ENCODE data around the gene ERAL1.
A peak's percentile ranks its signal among the peaks of the same experiment; 100 is the strongest.

The ERAL1 gene

GRCh38 chr17:28880572-28880945, 25.7 kb downstream of the ERAL1 start:
- no peak for DNase-seq

GRCh38 chr17:28881533-28882056, 26.8 kb downstream of the ERAL1 start:
- DNase-seq, result no peak

- DNase-seq, result no peak
These were observed 27.5 kb downstream of the ERAL1 start for GRCh38 chr17:28882154-28882895.

GRCh38 chr17:28883967-28884702, 29.3 kb downstream of the ERAL1 start:
- no peak for DNase-seq

- DNase-seq, result no peak
These were observed 30.5 kb downstream of the ERAL1 start for GRCh38 chr17:28885363-28885762.

- no peak for DNase-seq
These were observed 31.1 kb downstream of the ERAL1 start for GRCh38 chr17:28885951-28886350.

GRCh38 chr17:28887871-28888471, 33.2 kb downstream of the ERAL1 start:
- no peak for DNase-seq

- no peak for DNase-seq
These were observed 34.0 kb downstream of the ERAL1 start for GRCh38 chr17:28888832-28889231.

- no peak for DNase-seq
These were observed 35.2 kb downstream of the ERAL1 start for GRCh38 chr17:28889996-28890395.

GRCh38 chr17:28891201-28891600, 36.4 kb downstream of the ERAL1 start:
- DNase-seq, result no peak

- DNase-seq, result no peak
These were observed 37.2 kb downstream of the ERAL1 start for GRCh38 chr17:28892024-28892423.

- peak; percentile 24 for DNase-seq
These were observed 38.7 kb downstream of the ERAL1 start for GRCh38 chr17:28893248-28894183.

- no peak for DNase-seq
These were observed 41.1 kb downstream of the ERAL1 start for GRCh38 chr17:28895794-28896447.

- no peak for DNase-seq
These were observed 41.7 kb downstream of the ERAL1 start for GRCh38 chr17:28896491-28896883.

GRCh38 chr17:28896884-28897768, 42.3 kb downstream of the ERAL1 start, which contains the start of gene FLOT2:
TSS of gene FLOT2 (minus strand) at chr17:28897733. CDS start at chr17:28897574, 159 bp downstream.
- DNase-seq, result peak; percentile 68

GRCh38 chr17:28897769-28898526, 43.1 kb downstream of the ERAL1 start:
- no peak for DNase-seq

GRCh38 chr17:28898527-28898955, 43.7 kb downstream of the ERAL1 start:
- no peak for DNase-seq

GRCh38 chr17:28899212-28899815, 44.5 kb downstream of the ERAL1 start:
- DNase-seq, result no peak

GRCh38 chr17:28900986-28901726, 46.3 kb downstream of the ERAL1 start:
- DNase-seq, result no peak

All from CD4-positive, alpha-beta T cell treated with Interleukin-12 subunit alpha and Interleukin-12 subunit beta, for 1 hour (primary cell).